A549 (cell line): ENCODE measurements around the gene PITPNM3. TPM values are rescaled to one million over a fixed set of nuclear protein-coding genes. Genes with fewer than 3 reads are reported as not detected.

Experiments
- ATAC-seq, 2 experiments: fragments of 200-7000 bp in 1 of 2; fragments of >200 bp in 1 of 2; cut with Nextera tagmentation in 1 of 2; cut with Tn5 transposase in 1 of 2; 3 replicates each; pipeline versions ENCODE4 v1.8.0 to v1.9.1; 2018 to 2020; ENCODE audit warnings: mild to moderate bottlenecking in 1 of 2, moderate library complexity in 1 of 2
- CTCF ChIA-PET: fragments of 300-600 bp; sonication (Branson Sonifier 250); formaldehyde crosslinking; extraction: SDS; loops from one replicate; lab custom pipeline; 2021; ENCODE audit warnings: antibody characterized with exemption, inconsistent platforms; lab: Yijun Ruan, JAX
- POLR2A ChIA-PET: fragments of 350-600 bp; formaldehyde crosslinking; extraction: SDS; loops from one replicate; lab custom pipeline; 2021; ENCODE audit warnings: antibody characterized with exemption, inconsistent platforms; lab: Yijun Ruan, JAX
- DNase-seq, 2 experiments: peaks; one replicate each; pipeline versions ENCODE4 v3.0.0 to v3.0.0-alpha.2; 2011 to 2016; ENCODE audit warnings: low read depth in 1 of 2, low spot score in 1 of 2
- FAIRE-seq: peaks from 2 replicates; lab custom pipeline; 2011; peaks lifted over from hg19 to GRCh38; lab: Jason Lieb, UNC
- H3K27ac ChIP-seq, 2 experiments: fragments of >200 bp; sonication (Bioruptor Twin); formaldehyde crosslinking; 3 replicates each; pipeline ENCODE4 v1.5.1; 2016 to 2017
- H3K4me1 ChIP-seq: fragments of >200 bp; sonication (Bioruptor Twin); formaldehyde crosslinking; 3 replicates; pipeline ENCODE4 v1.6.1; 2016
- H3K4me2 ChIP-seq: fragments of >200 bp; sonication (Bioruptor Twin); formaldehyde crosslinking; 3 replicates; pipeline ENCODE4 v1.6.1; 2016
- H3K4me3 ChIP-seq: fragments of >200 bp; sonication (Bioruptor Twin); formaldehyde crosslinking; 3 replicates; pipeline ENCODE4 v1.5.1; 2016
- H3K9me3 ChIP-seq: fragments of >200 bp; sonication (Bioruptor Twin); formaldehyde crosslinking; 3 replicates; pipeline ENCODE4 v1.6.1; 2016
- CBX2 ChIP-seq: fragments of 200-600 bp; sonication (generic); IDR thresholded peaks from 2 replicates; pipeline ENCODE4 v1.6.1; 2016; ENCODE audit warnings: low read depth, mild to moderate bottlenecking, borderline replicate concordance
- CHD2 ChIP-seq: fragments of 150-350 bp; IDR thresholded peaks from 2 replicates; pipeline ENCODE4 v1.6.1; 2014; ENCODE audit warnings: low read length; ENCODE audit not compliant: partially characterized antibody
- CHD4 ChIP-seq: fragments of 200-600 bp; sonication (generic); IDR thresholded peaks from 2 replicates; pipeline ENCODE4 v1.6.1; 2016; ENCODE audit warnings: antibody characterized with exemption, mild to moderate bottlenecking, borderline replicate concordance
- E2F6 ChIP-seq: IDR thresholded peaks from 2 replicates; pipeline ENCODE4 v1.6.1; 2012; ENCODE audit warnings: low read depth, borderline replicate concordance
- EHF ChIP-seq: fragments of 250-450 bp; sonication (Bioruptor Pico); IDR thresholded peaks from 2 replicates; pipeline ENCODE4 v1.5.0; 2020; ENCODE audit warnings: mild to moderate bottlenecking
- EP300 ChIP-seq, 2 experiments: fragments of >200 bp; sonication (Bioruptor Twin); formaldehyde crosslinking; IDR thresholded peaks; 2 replicates in 1 of 2; 3 replicates in 1 of 2; pipeline ENCODE4 v1.6.1; 2016 to 2017
- FOXS1 ChIP-seq: fragments of 250-450 bp; sonication (Bioruptor Pico); IDR thresholded peaks from 2 replicates; pipeline ENCODE4 v1.5.0; 2020; ENCODE audit warnings: mild to moderate bottlenecking, moderate library complexity
- GATA3 ChIP-seq: IDR thresholded peaks from 2 replicates; pipeline ENCODE4 v1.6.1; 2012; ENCODE audit warnings: borderline replicate concordance
- HEYL ChIP-seq: fragments of 250-450 bp; sonication (Bioruptor Pico); IDR thresholded peaks from 2 replicates; pipeline ENCODE4 v1.8.0; 2021; ENCODE audit warnings: mild to moderate bottlenecking, moderate library complexity
- HOXA7 ChIP-seq: fragments of 250-450 bp; sonication (Bioruptor Pico); IDR thresholded peaks from 2 replicates; pipeline ENCODE4 v1.5.0; 2020; ENCODE audit warnings: mild to moderate bottlenecking, moderate library complexity
- HOXB13 ChIP-seq: fragments of 250-450 bp; sonication (Bioruptor Pico); IDR thresholded peaks from 2 replicates; pipeline ENCODE4 v1.5.0; 2020; ENCODE audit warnings: low read depth, mild to moderate bottlenecking, moderate library complexity
- HOXB5 ChIP-seq: fragments of 250-450 bp; sonication (Bioruptor Pico); IDR thresholded peaks from 2 replicates; pipeline ENCODE4 v1.5.0; 2020; ENCODE audit warnings: mild to moderate bottlenecking, moderate library complexity
- KDM1A ChIP-seq: fragments of 200-600 bp; sonication (generic); IDR thresholded peaks from 2 replicates; pipeline ENCODE4 v1.6.1; 2016; ENCODE audit warnings: low read depth, mild to moderate bottlenecking
- KDM5A ChIP-seq: fragments of 200-600 bp; sonication (generic); IDR thresholded peaks from 2 replicates; pipeline ENCODE4 v1.6.1; 2016; ENCODE audit warnings: antibody characterized with exemption, mild to moderate bottlenecking
- MYC ChIP-seq: IDR thresholded peaks from 2 replicates; pipeline ENCODE4 v1.6.1; 2012; ENCODE audit warnings: mild to moderate bottlenecking, inconsistent platforms, low read length, improper control_type of control experiment, borderline replicate concordance
- NR3C1 ChIP-seq: fragments of >200 bp; sonication (Bioruptor Twin); formaldehyde crosslinking; IDR thresholded peaks from 3 replicates; pipeline ENCODE4 v1.6.1; 2017
- PHF8 ChIP-seq: fragments of 200-600 bp; sonication (generic); IDR thresholded peaks from 2 replicates; pipeline ENCODE4 v1.6.1; 2016; ENCODE audit warnings: low read depth, mild to moderate bottlenecking, antibody characterized with exemption, moderate library complexity, borderline replicate concordance
- POLR2A ChIP-seq: IDR thresholded peaks from 2 replicates; pipeline ENCODE4 v1.6.1; 2012; ENCODE audit warnings: mild to moderate bottlenecking, low read length
- RAD21 ChIP-seq, 2 experiments: fragments of >200 bp in 1 of 2; sonication (Bioruptor Twin) in 1 of 2; formaldehyde crosslinking in 1 of 2; IDR thresholded peaks in 1 of 2; conservative IDR thresholded peaks in 1 of 2; 2 replicates in 1 of 2; 3 replicates in 1 of 2; pipeline ENCODE4 v1.6.1; 2012 to 2018; ENCODE audit warnings: inconsistent platforms in 1 of 2
- RARB ChIP-seq: fragments of 250-450 bp; sonication (Bioruptor Pico); IDR thresholded peaks from 2 replicates; pipeline ENCODE4 v1.8.0; 2021; ENCODE audit warnings: mild to moderate bottlenecking, moderate library complexity
- RFX5 ChIP-seq: fragments of 450-650 bp; IDR thresholded peaks from 2 replicates; pipeline ENCODE4 v1.7.1; 2014; ENCODE audit warnings: antibody characterized with exemption, mild to moderate bottlenecking, moderate library complexity
- RNF2 ChIP-seq: fragments of 200-600 bp; sonication (generic); IDR thresholded peaks from 2 replicates; pipeline ENCODE4 v1.6.1; 2016; ENCODE audit warnings: low read depth, mild to moderate bottlenecking, antibody characterized with exemption, moderate library complexity, borderline replicate concordance
- SMC3 ChIP-seq: fragments of >200 bp; sonication (Bioruptor Twin); formaldehyde crosslinking; IDR thresholded peaks from 3 replicates; pipeline ENCODE4 v1.6.1; 2018; ENCODE audit warnings: inconsistent platforms
- SREBF2 ChIP-seq: fragments of 450-650 bp; IDR thresholded peaks from 2 replicates; pipeline ENCODE4 v1.6.1; 2014; ENCODE audit warnings: mild to moderate bottlenecking, moderate library complexity
- TFCP2L1 ChIP-seq: fragments of 250-450 bp; sonication (Bioruptor Pico); IDR thresholded peaks from 2 replicates; pipeline ENCODE4 v1.5.0; 2021; ENCODE audit warnings: mild to moderate bottlenecking
- whole genome bisulfite sequencing: methylation state at CpG from one replicate; pipeline ENCODE4 v1.1.6; 2017; ENCODE audit errors: missing lambda C conversion rate; 5-methylcytosine and 5-hydroxymethylcytosine counted together
- polyA plus RNA-seq, 4 experiments: library from polyadenylated mRNA; depleted of rRNA in 3 of 4; stranded (reverse); fragments of >200 nt; fragmentation: RNase III in 1 of 4; extraction: RNeasy Plus Mini Kit Qiagen cat#74134 plus additional on column Dnase treatment in 1 of 4; gene quantifications; 2 replicates in 3 of 4; 3 replicates in 1 of 4; pipeline ENCODE4 v1.2.3, GENCODE V29; 2011 to 2017
- TF ChIP-seq, protein P1 (sequence below): IDR thresholded peaks from 2 replicates; pipeline ENCODE4 v1.6.1; 2012
- TF ChIP-seq, protein P2 (sequence below): fragments of >200 bp; sonication (Bioruptor Twin); formaldehyde crosslinking; IDR thresholded peaks from 2 replicates; pipeline ENCODE4 v1.6.1; 2016
- TF ChIP-seq, protein P3 (sequence below): IDR thresholded peaks from 2 replicates; pipeline ENCODE4 v1.6.1; 2012

The PITPNM3 gene
- polyA plus RNA-seq, 2 of the 4 experiments (the other 2 are of a cell fraction), result 0.80 to 2.2 TPM

DNA sequence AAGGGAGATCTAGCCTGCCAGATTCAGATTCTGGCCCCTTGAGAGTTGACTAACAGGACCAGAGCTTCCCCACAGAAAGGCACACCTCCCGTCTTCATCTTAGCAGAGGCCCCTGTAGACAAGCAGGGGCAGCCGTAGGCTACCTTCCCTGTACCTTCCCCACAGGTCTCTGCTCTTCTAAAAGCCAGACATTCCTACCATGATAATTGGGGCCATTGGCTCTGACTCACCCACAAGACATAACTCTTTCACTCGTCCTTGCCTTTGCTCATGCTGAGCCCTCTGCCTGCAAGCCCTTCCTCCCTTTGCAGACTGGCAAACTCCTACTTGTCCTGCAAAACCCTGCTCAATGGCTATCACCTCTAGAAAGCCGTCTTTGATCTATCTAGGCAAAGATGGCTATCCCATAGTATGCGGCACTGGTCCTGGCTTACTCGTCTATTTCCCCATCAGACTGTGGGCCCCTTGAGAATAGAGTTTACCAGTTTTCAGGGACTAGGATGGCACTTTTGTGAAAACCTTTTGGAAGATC, 68.3 kb downstream of the PITPNM3 start:
- H3K9me3 ChIP-seq, result no peaks in the 10 kb centered on the region
- H3K27ac ChIP-seq, result no peak overlapping the region; a peak in 1 of 6 replicates
- POLR2A ChIA-PET, result no interaction called here
- TF ChIP-seq CHD2, result no peak
- TF ChIP-seq RFX5, result no peak
- no peak for TF ChIP-seq FOXS1 (CRISPR knock-in tag)
- TF ChIP-seq HOXB5 (CRISPR knock-in tag), result no peak
- no peak for TF ChIP-seq E2F6
- no peak for TF ChIP-seq EP300 (IDR thresholded peaks at IDR 0.05)
- DNase-seq (no peak), FAIRE-seq (no peak), ATAC-seq (no peak)
- H3K4me2 ChIP-seq, result no peak overlapping the region
- 73% methylated on average over 6 of the region's 6 CpGs for WGBS
- CTCF ChIA-PET, result interaction anchor here (1.1 to 6.2 kb wide), 3 partner anchors 15 kb away, joined by 3 to 91 read pairs (median 32); no protein-coding TSS in a partner anchor
- no peaks in the 10 kb centered on the region for H3K4me1 ChIP-seq
- no peak overlapping the region for H3K4me3 ChIP-seq

DNA sequence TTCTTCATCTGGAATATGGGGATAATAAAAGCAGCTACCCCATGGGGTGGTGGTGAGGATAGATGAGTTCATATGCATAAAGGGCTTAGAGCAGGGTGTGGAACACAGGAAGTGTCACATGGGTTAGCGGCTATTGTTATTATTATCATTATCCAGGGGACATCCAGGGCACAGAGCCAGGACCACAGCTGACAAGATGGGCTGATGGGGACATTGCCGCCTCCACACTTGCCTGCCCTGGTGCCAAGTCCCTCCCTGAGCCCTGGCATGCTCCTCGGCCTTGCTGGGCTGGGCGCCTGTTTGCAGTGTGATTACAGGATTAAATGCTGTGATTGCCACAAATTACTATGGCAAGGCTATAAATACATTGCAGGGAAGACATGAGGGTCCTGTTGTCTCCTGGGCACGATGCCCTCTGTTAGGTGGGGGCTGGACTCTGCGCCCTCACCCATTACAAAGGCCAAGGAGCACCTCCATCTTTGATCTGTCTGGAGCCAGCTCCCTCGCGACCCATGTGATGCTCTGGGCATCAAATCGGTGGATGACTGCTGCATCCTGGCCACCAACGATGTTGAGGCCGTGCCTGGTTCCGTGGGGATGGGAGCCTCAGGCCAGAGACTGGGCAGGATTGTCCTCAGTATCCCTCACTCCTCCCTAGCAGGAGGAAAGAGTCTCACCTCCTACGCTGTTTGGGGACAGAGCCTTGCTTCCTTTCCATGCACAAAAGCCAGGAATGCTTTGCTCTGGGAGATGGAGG, 68.9 kb downstream of the PITPNM3 start:
- FAIRE-seq (no peak), DNase-seq (no peak), ATAC-seq (no peak)
- H3K9me3 ChIP-seq, result no peaks in the 10 kb centered on the region
- 64% methylated on average over 13 of the region's 13 CpGs for WGBS
- TF ChIP-seq KDM1A (no peak), PHF8 (no peak), SMC3 (no peak), NR3C1 (no peak), MYC (no peak), POLR2A (no peak), HOXA7 (CRISPR knock-in tag) (no peak), EHF (CRISPR knock-in tag) (no peak), SREBF2 (no peak), RARB (CRISPR knock-in tag) (no peak)
- TF ChIP-seq, protein P1, sequence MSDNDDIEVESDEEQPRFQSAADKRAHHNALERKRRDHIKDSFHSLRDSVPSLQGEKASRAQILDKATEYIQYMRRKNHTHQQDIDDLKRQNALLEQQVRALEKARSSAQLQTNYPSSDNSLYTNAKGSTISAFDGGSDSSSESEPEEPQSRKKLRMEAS, result no peak
- no peak overlapping the region for H3K4me3 ChIP-seq
- H3K4me2 ChIP-seq, result no peak overlapping the region
- ChIA-PET POLR2A (no interaction called here), CTCF (interaction anchor here (0.5 to 6.2 kb wide), 5 partner anchors 14 to 178 kb away, joined by 3 to 91 read pairs (median 3); no protein-coding TSS in a partner anchor)
- no peaks in the 10 kb centered on the region for H3K4me1 ChIP-seq
- H3K27ac ChIP-seq, result no peak overlapping the region; a peak in 1 of 6 replicates

- FAIRE-seq, result no peak
- no peak for ATAC-seq
- ChIA-PET POLR2A (interaction anchor here (0.7 kb wide), 1 partner anchor 164 kb away, joined by 4 read pairs; no protein-coding TSS in a partner anchor), CTCF (interaction anchor here (0.7 to 6.2 kb wide), 9 partner anchors 13 to 180 kb away, joined by 3 to 91 read pairs (median 3); no protein-coding TSS in a partner anchor)
- Histone ChIP-seq H3K27ac (no peak overlapping the region), H3K4me3 (no peak overlapping the region), H3K4me2 (no peak overlapping the region), H3K9me3 (no peaks in the 10 kb centered on the region), H3K4me1 (no peaks in the 10 kb centered on the region)
- 67% methylated on average over 5 of the region's 5 CpGs for WGBS
- DNase-seq, result no peak
- TF ChIP-seq HOXB5 (CRISPR knock-in tag), result no peak
- TF ChIP-seq TFCP2L1 (CRISPR knock-in tag), result no peak
- no peak for TF ChIP-seq GATA3
- no peak for TF ChIP-seq RAD21 (conservative IDR thresholded peaks at IDR 0.05 in 1 of 2, IDR thresholded peaks at IDR 0.05 in 1 of 2)
- TF ChIP-seq POLR2A, result no peak
- no peak for TF ChIP-seq HOXA7 (CRISPR knock-in tag)
- no peak for TF ChIP-seq KDM5A
- TF ChIP-seq CHD4, result no peak
- TF ChIP-seq, protein P2, sequence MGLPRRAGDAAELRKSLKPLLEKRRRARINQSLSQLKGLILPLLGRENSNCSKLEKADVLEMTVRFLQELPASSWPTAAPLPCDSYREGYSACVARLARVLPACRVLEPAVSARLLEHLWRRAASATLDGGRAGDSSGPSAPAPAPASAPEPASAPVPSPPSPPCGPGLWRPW, result no peak
- TF ChIP-seq RFX5, result no peak
- no peak for TF ChIP-seq HOXB13 (CRISPR knock-in tag)
- TF ChIP-seq CBX2, result no peak
- TF ChIP-seq, protein P1, result no peak
- no peak for TF ChIP-seq RNF2
- no peak for TF ChIP-seq HEYL (CRISPR knock-in tag)
- TF ChIP-seq, protein P3, sequence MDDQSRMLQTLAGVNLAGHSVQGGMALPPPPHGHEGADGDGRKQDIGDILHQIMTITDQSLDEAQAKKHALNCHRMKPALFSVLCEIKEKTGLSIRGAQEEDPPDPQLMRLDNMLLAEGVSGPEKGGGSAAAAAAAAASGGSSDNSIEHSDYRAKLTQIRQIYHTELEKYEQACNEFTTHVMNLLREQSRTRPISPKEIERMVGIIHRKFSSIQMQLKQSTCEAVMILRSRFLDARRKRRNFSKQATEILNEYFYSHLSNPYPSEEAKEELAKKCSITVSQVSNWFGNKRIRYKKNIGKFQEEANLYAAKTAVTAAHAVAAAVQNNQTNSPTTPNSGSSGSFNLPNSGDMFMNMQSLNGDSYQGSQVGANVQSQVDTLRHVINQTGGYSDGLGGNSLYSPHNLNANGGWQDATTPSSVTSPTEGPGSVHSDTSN, result no peak
Observed at GRCh38 chr17:6485646-6486412, 70.5 kb downstream of the PITPNM3 start.
